Measurements from ENCODE around the gene MRPS6.

MRPS6 gene

GRCh38 chr21:34112316-34113033, 39.1 kb downstream of the MRPS6 start:
- TF ChIP-seq CTCF (conservative IDR thresholded peaks at IDR 0.05; ENCODE audit: low read depth, low read length), result no peak
- no peak overlapping the region for H3K4me3 ChIP-seq (ENCODE audit: low read depth, low read length)
- no peak for DNase-seq (ENCODE audit: low read depth)

- no peak for TF ChIP-seq CTCF (conservative IDR thresholded peaks at IDR 0.05; ENCODE audit: low read depth, low read length)
- H3K4me3 ChIP-seq (ENCODE audit: low read depth, low read length), result no peak overlapping the region
- no peak for DNase-seq (ENCODE audit: low read depth)
Observed at GRCh38 chr21:34113842-34114241, 40.5 kb downstream of the MRPS6 start.

GRCh38 chr21:34115160-34115559, 41.8 kb downstream of the MRPS6 start:
- no peak for DNase-seq (ENCODE audit: low read depth)
- TF ChIP-seq CTCF (conservative IDR thresholded peaks at IDR 0.05; ENCODE audit: low read depth, low read length), result no peak
- no peak overlapping the region for H3K4me3 ChIP-seq (ENCODE audit: low read depth, low read length)

- DNase-seq (ENCODE audit: low read depth), result no peak
- TF ChIP-seq CTCF (conservative IDR thresholded peaks at IDR 0.05; ENCODE audit: low read depth, low read length), result no peak
- no peak overlapping the region for H3K4me3 ChIP-seq (ENCODE audit: low read depth, low read length)
Observed at GRCh38 chr21:34116569-34116968, 43.2 kb downstream of the MRPS6 start.

- no peak for DNase-seq (ENCODE audit: low read depth)
- TF ChIP-seq CTCF (conservative IDR thresholded peaks at IDR 0.05; ENCODE audit: low read depth, low read length), result no peak
- H3K4me3 ChIP-seq (ENCODE audit: low read depth, low read length), result no peak overlapping the region
Observed at GRCh38 chr21:34120867-34121266, 47.5 kb downstream of the MRPS6 start.

- no peak overlapping the region for H3K4me3 ChIP-seq (ENCODE audit: low read depth, low read length)
- DNase-seq (ENCODE audit: low read depth), result no peak
- no peak for TF ChIP-seq CTCF (conservative IDR thresholded peaks at IDR 0.05; ENCODE audit: low read depth, low read length)
Observed at GRCh38 chr21:34122047-34122446, 48.7 kb downstream of the MRPS6 start.

- no peak for TF ChIP-seq CTCF (conservative IDR thresholded peaks at IDR 0.05; ENCODE audit: low read depth, low read length)
- no peak overlapping the region for H3K4me3 ChIP-seq (ENCODE audit: low read depth, low read length)
- no peak for DNase-seq (ENCODE audit: low read depth)
Observed at GRCh38 chr21:34123609-34124008, 50.2 kb downstream of the MRPS6 start.

Measured in choroid plexus epithelial cell (primary cell).